K562 (cell line): ENCODE measurements around the gene TULP4.

Experiments used
- ARID2 ChIP-seq: fragments of 450-650 bp; IDR thresholded peaks from 2 replicates; pipeline ENCODE4 v1.6.1; 2017; ENCODE audit warnings: antibody characterized with exemption, mild to moderate bottlenecking
- FOXJ2 ChIP-seq: fragments of 200-800 bp; sonication (Bioruptor generic); IDR thresholded peaks from 2 replicates; pipeline ENCODE4 v1.6.1; 2016; ENCODE audit warnings: missing genetic modification characterization, missing compliant biosample characterization
- PHB ChIP-seq: fragments of 250-450 bp; sonication (Bioruptor Pico); IDR thresholded peaks from 2 replicates; pipeline ENCODE4 v1.5.0; 2021
- PHF21A ChIP-seq: fragments of 450-650 bp; IDR thresholded peaks from 2 replicates; pipeline ENCODE4 v1.6.1; 2017; ENCODE audit warnings: low read depth, borderline replicate concordance
- POLR2G ChIP-seq: fragments of 200-400 bp; formaldehyde crosslinking; IDR thresholded peaks from 2 replicates; pipeline ENCODE4 v1.6.1; 2017; ENCODE audit warnings: low read depth, mild to moderate bottlenecking, antibody characterized with exemption, low read length, moderate library complexity
- PTRF ChIP-seq: fragments of 450-650 bp; IDR thresholded peaks from 2 replicates; pipeline ENCODE4 v1.6.1; 2016; ENCODE audit warnings: mild to moderate bottlenecking, missing genetic modification characterization, missing compliant biosample characterization
- RAD21 ChIP-seq, 2 experiments: fragments of 250-450 bp in 1 of 2; fragments of 450-650 bp in 1 of 2; sonication (Bioruptor Pico) in 1 of 2; formaldehyde crosslinking in 1 of 2; IDR thresholded peaks in 1 of 2; conservative IDR thresholded peaks in 1 of 2; 2 replicates each; pipeline versions ENCODE4 v1.4.0 to v1.8.0; 2020 to 2022; ENCODE audit warnings: mild to moderate bottlenecking in 2 of 2, moderate library complexity in 1 of 2
- SMARCB1 ChIP-seq: IDR thresholded peaks from 2 replicates; pipeline ENCODE4 v1.6.1; 2011; ENCODE audit warnings: improper control_type of control experiment, low read depth; ENCODE audit not compliant: insufficient read length
- ZKSCAN1 ChIP-seq: fragments of 150-350 bp; IDR thresholded peaks from 2 replicates; pipeline ENCODE4 v1.6.1; 2016; ENCODE audit warnings: low read depth, low read length
- TF ChIP-seq, protein P1 (sequence below), 3 experiments: IDR thresholded peaks in 2 of 3; conservative IDR thresholded peaks in 1 of 3; 2 replicates each; pipeline ENCODE4 v1.5.1; 2011 to 2012; ENCODE audit warnings: low read length in 3 of 3, mild to moderate bottlenecking in 3 of 3, control low read depth in 2 of 3, improper control_type of control experiment in 1 of 3, inconsistent platforms in 1 of 3, low read depth in 1 of 3, mixed read lengths in 1 of 3, moderate library complexity in 1 of 3; ENCODE audit not compliant: insufficient read depth in 2 of 3

DNA sequence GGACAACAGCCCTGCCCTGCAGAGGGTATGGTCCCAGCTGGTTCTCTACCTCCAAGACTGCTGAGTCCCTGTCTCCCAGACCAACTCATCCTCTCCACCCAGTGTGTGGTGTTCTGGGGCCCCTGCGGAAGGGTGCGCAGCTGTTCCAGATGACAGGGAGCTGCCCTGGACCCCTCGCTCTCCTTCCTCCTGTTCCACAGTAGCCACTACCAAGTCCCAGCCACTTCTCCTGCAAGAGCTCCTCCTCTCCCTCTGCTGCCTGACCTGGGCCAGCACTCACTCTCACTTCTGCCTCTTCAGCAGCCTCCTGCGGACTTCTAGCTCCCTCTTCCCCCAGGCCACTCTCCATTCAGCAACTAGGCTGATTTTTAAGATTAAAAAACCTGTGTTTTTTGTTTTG lies 207.5 kb downstream of the TULP4 start:
- TF ChIP-seq FOXJ2, result no peak
- TF ChIP-seq SMARCB1, result no peak
- no peak for TF ChIP-seq ZKSCAN1
- TF ChIP-seq PHB, result no peak
- no peak for TF ChIP-seq PHF21A
- no peak for TF ChIP-seq RAD21 (CRISPR knock-in tag; conservative IDR thresholded peaks at IDR 0.05 in 1 of 2, IDR thresholded peaks at IDR 0.05 in 1 of 2)
- no peak for TF ChIP-seq ARID2
- TF ChIP-seq, protein P1, sequence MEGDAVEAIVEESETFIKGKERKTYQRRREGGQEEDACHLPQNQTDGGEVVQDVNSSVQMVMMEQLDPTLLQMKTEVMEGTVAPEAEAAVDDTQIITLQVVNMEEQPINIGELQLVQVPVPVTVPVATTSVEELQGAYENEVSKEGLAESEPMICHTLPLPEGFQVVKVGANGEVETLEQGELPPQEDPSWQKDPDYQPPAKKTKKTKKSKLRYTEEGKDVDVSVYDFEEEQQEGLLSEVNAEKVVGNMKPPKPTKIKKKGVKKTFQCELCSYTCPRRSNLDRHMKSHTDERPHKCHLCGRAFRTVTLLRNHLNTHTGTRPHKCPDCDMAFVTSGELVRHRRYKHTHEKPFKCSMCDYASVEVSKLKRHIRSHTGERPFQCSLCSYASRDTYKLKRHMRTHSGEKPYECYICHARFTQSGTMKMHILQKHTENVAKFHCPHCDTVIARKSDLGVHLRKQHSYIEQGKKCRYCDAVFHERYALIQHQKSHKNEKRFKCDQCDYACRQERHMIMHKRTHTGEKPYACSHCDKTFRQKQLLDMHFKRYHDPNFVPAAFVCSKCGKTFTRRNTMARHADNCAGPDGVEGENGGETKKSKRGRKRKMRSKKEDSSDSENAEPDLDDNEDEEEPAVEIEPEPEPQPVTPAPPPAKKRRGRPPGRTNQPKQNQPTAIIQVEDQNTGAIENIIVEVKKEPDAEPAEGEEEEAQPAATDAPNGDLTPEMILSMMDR (IDR thresholded peaks at IDR 0.05 in 2 of 3, conservative IDR thresholded peaks at IDR 0.05 in 1 of 3; ENCODE audit: insufficient read depth in 2 of 3, low read depth in 1 of 3, low read length in 3 of 3), result no peak
- no peak for TF ChIP-seq PTRF (tag)
- no peak for TF ChIP-seq POLR2G
